Measurements from ENCODE around the gene CROCC2. TPM values are rescaled to one million over a fixed set of nuclear protein-coding genes. Genes with fewer than 3 reads are reported as not detected.

Gene CROCC2
- total and polyA plus RNA-seq, 10 of the 15 experiments (the other 5 are each of a cell fraction or from before 2014, with no cell fraction given), result not detected

- SMC1A ChIA-PET (ENCODE audit: uncharacterized antibody, unreplicated experiment), result no interaction called here
- Histone ChIP-seq H3K9ac (ENCODE audit: control insufficient read depth, insufficient read depth, low read length) (no peak overlapping the region), H4K20me1 (ENCODE audit: control insufficient read depth, insufficient read depth) (no peaks in the 10 kb centered on the region), H3K4me2 (ENCODE audit: control insufficient read depth, insufficient read depth) (no peak overlapping the region), H3K27me3 (replicated peaks in 1 of 2; ENCODE audit: control insufficient read depth in 2 of 2, insufficient read depth in 2 of 2, low read length in 1 of 2) (no peaks in the 10 kb centered on the region; a peak in 1 of 4 replicates), H3K9me3 (replicated peaks; ENCODE audit: control insufficient read depth, insufficient read depth, low read length) (no peaks in the 10 kb centered on the region), H3K79me2 (ENCODE audit: control insufficient read depth, insufficient read depth, low read length) (no peaks in the 10 kb centered on the region), H3K27ac (ENCODE audit: control insufficient read depth, insufficient read depth) (no peak overlapping the region), H3K4me3 (no peak overlapping the region), H3K36me3 (ENCODE audit: control insufficient read depth in 2 of 2, insufficient read depth in 2 of 2, low read length in 1 of 2) (no peaks in the 10 kb centered on the region), H3K4me1 (ENCODE audit: control insufficient read depth, insufficient read depth, low read length) (no peaks in the 10 kb centered on the region), H2AFZ (ENCODE audit: control insufficient read depth, low read depth, low read length) (no peak overlapping the region)
- TF ChIP-seq YY1 (IDR thresholded peaks at IDR 0.05; ENCODE audit: low read depth, low read length) (no peak), POLR2AphosphoS5 (IDR thresholded peaks at IDR 0.05; ENCODE audit: low read length) (no peak), SPI1 (IDR thresholded peaks at IDR 0.05; ENCODE audit: borderline replicate concordance, insufficient read depth, low read depth, low read length) (no peak), CBX5 (IDR thresholded peaks at IDR 0.05; ENCODE audit: low read depth) (no peak), ZBTB11 (CRISPR knock-in tag; IDR thresholded peaks at IDR 0.05) (no peak), SIN3A (IDR thresholded peaks at IDR 0.05; ENCODE audit: low read depth, low read length) (no peak), CREB1 (IDR thresholded peaks at IDR 0.05; ENCODE audit: low read depth) (no peak), PAX8 (IDR thresholded peaks at IDR 0.05) (no peak), NR2C2 (IDR thresholded peaks at IDR 0.05; ENCODE audit: borderline replicate concordance, control insufficient read depth, insufficient read length, low read depth) (no peak)
- TF ChIP-seq, protein P1, sequence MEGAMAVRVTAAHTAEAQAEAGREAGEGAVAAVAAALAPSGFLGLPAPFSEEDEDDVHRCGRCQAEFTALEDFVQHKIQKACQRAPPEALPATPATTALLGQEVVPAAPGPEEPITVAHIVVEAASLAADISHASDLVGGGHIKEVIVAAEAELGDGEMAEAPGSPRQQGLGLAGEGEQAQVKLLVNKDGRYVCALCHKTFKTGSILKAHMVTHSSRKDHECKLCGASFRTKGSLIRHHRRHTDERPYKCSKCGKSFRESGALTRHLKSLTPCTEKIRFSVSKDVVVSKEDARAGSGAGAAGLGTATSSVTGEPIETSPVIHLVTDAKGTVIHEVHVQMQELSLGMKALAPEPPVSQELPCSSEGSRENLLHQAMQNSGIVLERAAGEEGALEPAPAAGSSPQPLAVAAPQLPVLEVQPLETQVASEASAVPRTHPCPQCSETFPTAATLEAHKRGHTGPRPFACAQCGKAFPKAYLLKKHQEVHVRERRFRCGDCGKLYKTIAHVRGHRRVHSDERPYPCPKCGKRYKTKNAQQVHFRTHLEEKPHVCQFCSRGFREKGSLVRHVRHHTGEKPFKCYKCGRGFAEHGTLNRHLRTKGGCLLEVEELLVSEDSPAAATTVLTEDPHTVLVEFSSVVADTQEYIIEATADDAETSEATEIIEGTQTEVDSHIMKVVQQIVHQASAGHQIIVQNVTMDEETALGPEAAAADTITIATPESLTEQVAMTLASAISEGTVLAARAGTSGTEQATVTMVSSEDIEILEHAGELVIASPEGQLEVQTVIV (IDR thresholded peaks at IDR 0.05; ENCODE audit: borderline replicate concordance, partially characterized antibody), result no peak
- TF ChIP-seq, protein P2, sequence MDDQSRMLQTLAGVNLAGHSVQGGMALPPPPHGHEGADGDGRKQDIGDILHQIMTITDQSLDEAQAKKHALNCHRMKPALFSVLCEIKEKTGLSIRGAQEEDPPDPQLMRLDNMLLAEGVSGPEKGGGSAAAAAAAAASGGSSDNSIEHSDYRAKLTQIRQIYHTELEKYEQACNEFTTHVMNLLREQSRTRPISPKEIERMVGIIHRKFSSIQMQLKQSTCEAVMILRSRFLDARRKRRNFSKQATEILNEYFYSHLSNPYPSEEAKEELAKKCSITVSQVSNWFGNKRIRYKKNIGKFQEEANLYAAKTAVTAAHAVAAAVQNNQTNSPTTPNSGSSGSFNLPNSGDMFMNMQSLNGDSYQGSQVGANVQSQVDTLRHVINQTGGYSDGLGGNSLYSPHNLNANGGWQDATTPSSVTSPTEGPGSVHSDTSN (IDR thresholded peaks at IDR 0.05; ENCODE audit: insufficient replicate concordance, low read depth, low read length), result no peak
- in situ Hi-C loops (cut with MboI), result no loop called here
- CTCF ChIA-PET, result interaction anchor here (1.1 kb wide), 2 partner anchors 32 to 60 kb away, joined by 3 read pairs; no protein-coding TSS in a partner anchor
- no TSS peak for BruUV-seq (replicated peaks)
- RAD21 ChIA-PET (ENCODE audit: unreplicated experiment), result no interaction called here
- intact Hi-C loops (cut with micrococcal nuclease; ENCODE audit: unreplicated experiment), result no loop called here
- FAIRE-seq, result no peak
- no peak for DNase-seq (ENCODE audit: low read depth, low spot score)
- no peak for ATAC-seq
- POLR2A ChIA-PET, result no interaction called here
- WGBS (ENCODE audit: insufficient coverage, insufficient replicate concordance, low lambda C conversion rate, missing lambda C conversion rate), result 32% methylated on average over 6 of the region's 6 CpGs
Observed at GRCh38 chr2:240881913-240882312, 24.2 kb upstream of the CROCC2 start.

Data from GM12878 (cell line).